HG02970 (cell line): ENCODE data around the gene PACS1.
"Not testable (repeated sequence)": the region's sequence is repeated elsewhere in the genome, so short reads cannot be mapped to it uniquely, and the experiment has no call there.

ENCODE experiments used
- ATAC-seq: cut with Tn5 transposase; IDR thresholded peaks from one replicate; pipeline ENCODE4 v1.9.1; 2021; ENCODE audit warnings: mild to moderate bottlenecking, moderate library complexity, moderate number of reproducible peaks; ENCODE audit not compliant: unreplicated experiment, low FRiP score

Gene PACS1

GRCh38 chr11:66106786-66107599 lies 36.9 kb downstream of the PACS1 start:
- ATAC-seq = no peak

- ATAC-seq = no peak
Measured at GRCh38 chr11:66107600-66108510, 37.8 kb downstream of the PACS1 start.

GRCh38 chr11:66109294-66109693 lies 39.2 kb downstream of the PACS1 start:
- ATAC-seq = no peak

GRCh38 chr11:66111158-66111557 lies 41.1 kb downstream of the PACS1 start:
- ATAC-seq = no peak

GRCh38 chr11:66112041-66112491 lies 42.0 kb downstream of the PACS1 start:
- no peak for ATAC-seq

GRCh38 chr11:66112601-66113499 lies 42.8 kb downstream of the PACS1 start:
- ATAC-seq = no peak

- ATAC-seq = not testable (repeated sequence)
Measured at GRCh38 chr11:66114957-66115356, 44.9 kb downstream of the PACS1 start.

GRCh38 chr11:66115638-66116301 lies 45.7 kb downstream of the PACS1 start:
- ATAC-seq = no peak

- no peak for ATAC-seq
Measured at GRCh38 chr11:66116576-66117361, 46.7 kb downstream of the PACS1 start.

- no peak for ATAC-seq
Measured at GRCh38 chr11:66118847-66119246, 48.8 kb downstream of the PACS1 start.

GRCh38 chr11:66119348-66120133 lies 49.5 kb downstream of the PACS1 start:
- ATAC-seq = no peak

- ATAC-seq = no peak
Measured at GRCh38 chr11:66121466-66121865, 51.4 kb downstream of the PACS1 start.

- no peak for ATAC-seq
Measured at GRCh38 chr11:66123902-66124301, 53.8 kb downstream of the PACS1 start.

GRCh38 chr11:66124564-66124963 lies 54.5 kb downstream of the PACS1 start:
- ATAC-seq = no peak

- ATAC-seq = no peak
Measured at GRCh38 chr11:66126064-66126463, 56.0 kb downstream of the PACS1 start.

- ATAC-seq = no peak
Measured at GRCh38 chr11:66126808-66127555, 56.9 kb downstream of the PACS1 start.

- no peak for ATAC-seq
Measured at GRCh38 chr11:66130978-66131377, 60.9 kb downstream of the PACS1 start.
